GM12891 (cell line): ENCODE measurements around the gene SMPD3.

Source experiments
- PAX5 ChIP-seq: IDR thresholded peaks from 2 replicates; pipeline ENCODE4 v1.6.1; 2011; ENCODE audit warnings: low read length, moderate library complexity, mild to moderate bottlenecking; ENCODE audit not compliant: insufficient read depth, severe bottlenecking
- POLR2A ChIP-seq: IDR thresholded peaks from 2 replicates; pipeline ENCODE4 v1.6.1; 2011; ENCODE audit warnings: low read depth, low read length, control low read depth
- POLR2AphosphoS5 ChIP-seq: IDR thresholded peaks from 2 replicates; pipeline ENCODE4 v1.6.1; 2011; ENCODE audit warnings: low read depth, low read length, control low read depth
- POU2F2 ChIP-seq: IDR thresholded peaks from 2 replicates; pipeline ENCODE4 v1.6.1; 2011; ENCODE audit warnings: low read depth, mild to moderate bottlenecking, control low read depth, low read length, moderate library complexity
- SPI1 ChIP-seq: IDR thresholded peaks from 2 replicates; pipeline ENCODE4 v1.6.1; 2011; ENCODE audit warnings: low read depth, low read length, control low read depth
- TAF1 ChIP-seq: IDR thresholded peaks from 2 replicates; pipeline ENCODE4 v1.6.1; 2011; ENCODE audit warnings: low read depth, low read length, control low read depth

DNA sequence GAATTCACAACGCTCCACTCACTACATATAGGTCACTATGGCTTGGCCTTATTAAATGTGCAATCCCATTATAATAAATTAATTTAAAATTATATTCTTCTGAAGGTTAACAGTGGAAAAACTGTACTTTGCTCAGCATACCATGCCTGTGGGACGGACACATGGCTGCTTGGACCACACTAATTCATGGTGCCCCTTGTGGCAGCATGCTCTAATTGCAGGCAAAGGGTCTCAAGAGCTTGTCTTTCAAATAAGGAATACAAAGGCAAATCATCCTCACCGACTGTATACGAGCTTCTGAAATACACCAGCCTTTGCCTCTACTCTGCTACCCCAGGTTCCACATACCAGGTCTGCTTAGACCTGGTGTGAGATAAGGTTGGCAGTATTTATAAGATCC lies 11.7 kb downstream of the SMPD3 start:
- TF ChIP-seq POLR2AphosphoS5, result no peak
- TF ChIP-seq POLR2A, result no peak
- TF ChIP-seq TAF1, result no peak
- no peak for TF ChIP-seq SPI1
- no peak for TF ChIP-seq POU2F2
- no peak for TF ChIP-seq PAX5
